Bronchial epithelial cell (primary cell): ENCODE data around the gene MYH13. TPM values are rescaled to one million over a fixed set of nuclear protein-coding genes. Genes with fewer than 3 reads are reported as not detected.
"Not testable (repeated sequence)": the region's sequence is repeated elsewhere in the genome, so short reads cannot be mapped to it uniquely, and the experiment has no call there.

Experiments used
- DNase-seq: peaks from one replicate; pipeline ENCODE4 v3.0.0-alpha.2; 2010; ENCODE audit warnings: low read depth
- FAIRE-seq: peaks from 2 replicates; lab custom pipeline; 2011; peaks lifted over from hg19 to GRCh38; lab: Jason Lieb, UNC
- H3K27me3 ChIP-seq: 2 replicates; pipeline ENCODE4 v1.5.1; 2011; ENCODE audit warnings: low read length; ENCODE audit not compliant: control insufficient read depth, insufficient read depth
- H3K36me3 ChIP-seq: 2 replicates; pipeline ENCODE4 v1.5.1; 2011; ENCODE audit warnings: low read length; ENCODE audit not compliant: control insufficient read depth, insufficient read depth
- H3K4me3 ChIP-seq: 2 replicates; pipeline ENCODE4 v1.5.1; 2011; ENCODE audit warnings: mild to moderate bottlenecking, low read depth, low read length, control low read depth
- total RNA-seq: library from RNA; depleted of rRNA; stranded (reverse); fragments of >200 nt; gene quantifications from 2 replicates; pipeline ENCODE4 v1.2.1, GENCODE V29; 2014
- TF ChIP-seq, protein P1 (sequence below): IDR thresholded peaks from 2 replicates; pipeline ENCODE4 v1.5.1; 2011; ENCODE audit warnings: mild to moderate bottlenecking, moderate library complexity, low read length, control low read depth, inconsistent platforms; ENCODE audit not compliant: insufficient read depth, severe bottlenecking

MYH13 gene
- total RNA-seq, 1 donor from 2014 or later = not detected

DNA sequence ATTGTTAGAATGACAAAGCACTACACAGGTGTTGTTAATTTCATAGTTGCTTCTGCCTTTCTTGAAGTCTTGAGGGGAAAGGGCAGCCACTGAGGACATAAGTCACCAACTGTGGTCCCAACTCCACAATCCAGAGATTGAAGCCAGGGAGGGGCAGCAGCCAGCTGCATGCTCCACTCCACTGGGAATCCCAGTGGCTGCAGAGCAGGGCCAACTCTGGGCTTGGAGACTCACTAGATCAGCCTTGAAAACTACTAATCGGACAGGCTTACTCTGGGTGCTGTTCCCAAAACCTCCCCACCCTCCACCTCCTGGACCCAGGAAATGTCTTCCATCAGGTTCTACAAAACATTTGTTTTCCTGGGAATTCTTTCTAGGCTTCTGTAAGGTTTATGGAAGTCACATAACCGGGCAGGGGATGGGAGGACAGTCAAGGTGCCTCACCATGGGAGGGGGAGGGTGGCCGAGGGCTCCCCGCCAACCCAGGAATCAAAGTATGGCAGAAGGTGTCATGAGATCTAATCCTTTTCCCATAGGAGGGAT is 68.0 kb downstream of the MYH13 start:
- Histone ChIP-seq H3K27me3 (no peaks in the 10 kb centered on the region), H3K36me3 (no peaks in the 10 kb centered on the region), H3K4me3 (no peak overlapping the region)
- TF ChIP-seq, protein P1, sequence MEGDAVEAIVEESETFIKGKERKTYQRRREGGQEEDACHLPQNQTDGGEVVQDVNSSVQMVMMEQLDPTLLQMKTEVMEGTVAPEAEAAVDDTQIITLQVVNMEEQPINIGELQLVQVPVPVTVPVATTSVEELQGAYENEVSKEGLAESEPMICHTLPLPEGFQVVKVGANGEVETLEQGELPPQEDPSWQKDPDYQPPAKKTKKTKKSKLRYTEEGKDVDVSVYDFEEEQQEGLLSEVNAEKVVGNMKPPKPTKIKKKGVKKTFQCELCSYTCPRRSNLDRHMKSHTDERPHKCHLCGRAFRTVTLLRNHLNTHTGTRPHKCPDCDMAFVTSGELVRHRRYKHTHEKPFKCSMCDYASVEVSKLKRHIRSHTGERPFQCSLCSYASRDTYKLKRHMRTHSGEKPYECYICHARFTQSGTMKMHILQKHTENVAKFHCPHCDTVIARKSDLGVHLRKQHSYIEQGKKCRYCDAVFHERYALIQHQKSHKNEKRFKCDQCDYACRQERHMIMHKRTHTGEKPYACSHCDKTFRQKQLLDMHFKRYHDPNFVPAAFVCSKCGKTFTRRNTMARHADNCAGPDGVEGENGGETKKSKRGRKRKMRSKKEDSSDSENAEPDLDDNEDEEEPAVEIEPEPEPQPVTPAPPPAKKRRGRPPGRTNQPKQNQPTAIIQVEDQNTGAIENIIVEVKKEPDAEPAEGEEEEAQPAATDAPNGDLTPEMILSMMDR = no peak
- DNase-seq (no peak), FAIRE-seq (no peak)

DNA sequence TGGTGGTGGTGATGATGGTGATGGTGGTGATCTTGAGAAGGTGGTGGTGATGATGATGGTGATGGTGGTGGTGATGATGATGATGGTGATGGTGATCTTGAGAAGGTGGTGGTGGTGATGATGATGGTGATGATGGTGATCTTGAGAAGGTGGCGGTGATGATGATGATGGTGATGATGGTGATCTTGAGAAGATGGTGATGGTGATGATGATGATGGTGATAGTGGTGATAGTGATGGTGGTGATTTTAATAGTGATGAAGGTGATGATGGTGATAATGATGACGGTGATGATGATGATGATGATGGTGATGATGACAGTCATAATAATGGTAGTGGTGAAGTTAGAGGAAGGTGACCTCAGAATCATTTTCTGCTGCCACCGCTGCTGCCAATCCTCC is 75.1 kb downstream of the MYH13 start:
- TF ChIP-seq, protein P1 = no peak
- Histone ChIP-seq H3K27me3 (no peaks in the 10 kb centered on the region), H3K36me3 (no peaks in the 10 kb centered on the region), H3K4me3 (no peak overlapping the region)
- FAIRE-seq (no peak), DNase-seq (no peak)

DNA sequence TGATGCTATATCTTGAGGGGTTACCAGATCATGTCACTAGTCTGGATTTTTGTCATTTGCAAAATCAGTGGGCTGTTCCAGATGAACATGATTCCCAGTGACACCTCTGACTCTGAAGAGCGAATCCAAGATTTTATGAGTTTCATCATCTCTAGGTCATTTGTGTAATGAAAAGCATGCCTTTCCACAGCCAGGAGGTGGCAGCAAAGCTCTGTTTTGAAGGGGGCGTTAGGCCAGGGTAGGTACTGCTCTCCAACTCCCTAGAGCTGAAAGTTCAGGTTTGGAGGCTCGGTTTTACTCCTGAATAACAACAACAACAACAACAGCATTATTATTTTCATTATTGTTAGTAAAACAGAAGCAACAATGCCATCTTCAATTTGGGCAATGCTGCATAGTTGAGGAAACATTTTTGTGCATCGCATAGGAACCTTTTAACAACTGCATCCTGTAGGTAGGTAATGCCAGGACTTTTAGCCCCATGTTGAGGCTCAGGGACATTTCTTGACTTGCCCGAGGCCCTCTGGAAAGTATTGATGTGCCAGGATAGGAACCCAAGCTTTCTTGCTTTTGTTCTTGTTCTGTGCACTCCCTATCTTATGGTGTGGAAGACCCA is 77.0 kb downstream of the MYH13 start:
- no peaks in the 10 kb centered on the region for H3K27me3 ChIP-seq
- FAIRE-seq (no peak), DNase-seq (peak; percentile 34)
- H3K36me3 ChIP-seq = no peaks in the 10 kb centered on the region
- TF ChIP-seq, protein P1 = peak; percentile 54
- H3K4me3 ChIP-seq = no peak overlapping the region

DNA sequence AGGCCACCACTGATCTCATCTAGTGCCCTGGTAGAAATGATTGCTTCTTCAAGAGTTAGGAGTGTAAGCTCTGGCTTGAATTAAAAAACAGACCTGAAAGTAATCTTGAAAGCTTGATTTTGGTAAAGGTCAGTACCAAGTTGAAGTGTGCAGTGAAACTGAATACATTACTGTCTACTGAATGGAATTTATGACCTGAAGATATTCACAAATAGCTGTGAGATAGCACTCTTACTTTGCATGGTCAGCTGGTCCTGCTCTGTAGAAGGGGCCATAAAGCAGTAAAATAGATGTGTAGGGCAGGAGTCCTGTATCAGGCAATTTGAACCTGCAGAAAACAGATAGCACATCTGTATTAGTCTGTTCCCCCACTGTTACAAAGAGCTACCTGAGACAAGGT is 78.6 kb downstream of the MYH13 start:
- no peak for FAIRE-seq
- Histone ChIP-seq H3K4me3 (no peak overlapping the region), H3K36me3 (no peaks in the 10 kb centered on the region), H3K27me3 (no peaks in the 10 kb centered on the region)
- TF ChIP-seq, protein P1 = no peak
- no peak for DNase-seq

DNA sequence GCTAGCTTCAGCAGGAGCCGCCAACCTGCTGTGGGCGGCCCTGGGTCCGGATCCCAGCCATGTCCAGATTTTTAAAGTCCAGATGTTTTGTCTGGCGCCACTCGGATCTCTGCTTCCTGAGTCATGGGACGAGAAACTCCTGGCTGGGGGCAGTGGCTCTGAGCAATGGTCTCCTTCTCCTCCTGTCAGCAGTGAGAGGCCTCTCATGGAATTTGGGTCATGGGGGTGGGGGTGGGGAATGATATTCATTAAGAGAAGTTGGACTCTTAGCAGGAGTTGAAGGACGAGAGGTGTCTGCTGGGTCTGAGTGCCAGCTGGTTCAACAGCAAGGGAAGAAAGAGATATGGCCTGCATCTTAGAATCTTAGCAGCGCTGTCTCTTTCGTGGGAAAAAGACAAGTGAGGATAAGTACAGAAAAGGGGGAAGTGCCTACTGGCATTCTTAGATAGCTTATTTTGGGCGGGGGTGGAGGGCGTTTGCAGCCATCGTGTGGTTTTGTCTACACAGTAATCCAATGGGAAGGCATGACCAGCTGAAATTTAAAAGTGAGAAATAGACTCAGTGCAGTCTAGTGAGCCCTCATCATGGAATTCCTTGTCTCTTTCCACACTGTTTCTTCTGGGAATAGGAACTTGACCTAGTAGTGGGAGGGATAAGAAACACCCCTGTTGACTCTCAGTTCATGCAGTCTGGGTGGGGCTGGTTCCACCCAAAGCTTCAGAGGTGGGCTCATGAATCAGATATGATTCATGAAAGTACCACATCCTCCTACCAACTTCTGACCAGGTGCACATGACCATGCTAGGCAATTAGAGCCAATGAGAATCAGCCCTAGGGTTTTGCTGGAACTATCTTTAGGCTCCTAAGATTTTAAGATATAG is 80.5 kb downstream of the MYH13 start:
- Histone ChIP-seq H3K4me3 (no peak overlapping the region), H3K27me3 (no peaks in the 10 kb centered on the region), H3K36me3 (no peaks in the 10 kb centered on the region)
- peak; percentile 79 for DNase-seq
- FAIRE-seq = no peak
- TF ChIP-seq, protein P1 = no peak

DNA sequence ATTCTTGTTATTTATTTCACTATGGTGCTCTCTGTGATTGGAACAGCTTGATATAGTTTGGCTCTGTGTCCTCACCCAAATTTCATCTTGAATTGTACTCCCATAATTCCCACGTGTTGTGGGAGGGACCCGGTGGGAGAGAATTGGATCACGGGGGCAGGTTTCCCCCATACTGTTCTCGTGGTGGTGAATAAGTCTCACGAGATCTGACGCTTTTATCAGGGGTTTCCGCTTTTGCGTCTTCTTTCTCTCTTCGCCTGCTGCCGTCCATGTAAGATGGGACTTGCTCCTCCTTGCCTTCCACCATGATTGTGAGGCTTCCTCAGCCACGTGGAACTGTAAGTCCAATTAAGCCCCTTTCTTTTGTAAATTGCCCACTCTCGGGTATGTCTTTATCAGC is 81.2 kb downstream of the MYH13 start:
- DNase-seq = not testable (repeated sequence)

More for the DNA sequence above, 81.2 kb downstream of the MYH13 start:
- H3K27me3 ChIP-seq, FAIRE-seq, H3K36me3 ChIP-seq, H3K4me3 ChIP-seq: not testable (repeated sequence)
